Measurements from ENCODE around the gene DIAPH3.

The DIAPH3 gene

GRCh38 chr13:59633290-59633689, 530.4 kb downstream of the DIAPH3 start:
- DNase-seq (ENCODE audit: low spot score): no peak
- TF ChIP-seq CTCF (conservative IDR thresholded peaks at IDR 0.05; ENCODE audit: low read depth): no peak
- H3K27ac ChIP-seq: no peak overlapping the region
- CTCF ChIA-PET: no interaction called here
- POLR2A ChIA-PET (ENCODE audit: low non-redundant PET): no interaction called here

GRCh38 chr13:59631271-59631670, 532.5 kb downstream of the DIAPH3 start:
- TF ChIP-seq CTCF (conservative IDR thresholded peaks at IDR 0.05; ENCODE audit: low read depth): no peak
- POLR2A ChIA-PET (ENCODE audit: low non-redundant PET): interaction anchor here (0.6 kb wide), 2 partner anchors 124 to 695 kb away, joined by 3 to 5 read pairs; no protein-coding TSS in a partner anchor
- CTCF ChIA-PET: no interaction called here
- H3K27ac ChIP-seq: no peak overlapping the region
- no peak for DNase-seq (ENCODE audit: low spot score)

- no peak for TF ChIP-seq CTCF (conservative IDR thresholded peaks at IDR 0.05; ENCODE audit: low read depth)
- ChIA-PET CTCF (no interaction called here), POLR2A (ENCODE audit: low non-redundant PET) (no interaction called here)
- no peak overlapping the region for H3K27ac ChIP-seq
- DNase-seq (ENCODE audit: low spot score): no peak
Measured at GRCh38 chr13:59625111-59625510, 538.6 kb downstream of the DIAPH3 start.

- TF ChIP-seq CTCF (conservative IDR thresholded peaks at IDR 0.05; ENCODE audit: low read depth): no peak
- POLR2A ChIA-PET (ENCODE audit: low non-redundant PET): no interaction called here
- no peak for DNase-seq (ENCODE audit: low spot score)
- CTCF ChIA-PET: interaction anchor here (0.7 kb wide), 1 partner anchor 140 kb away, joined by 3 read pairs; no protein-coding TSS in a partner anchor
- H3K27ac ChIP-seq: no peak overlapping the region
Measured at GRCh38 chr13:59623206-59623915, 540.4 kb downstream of the DIAPH3 start.

GRCh38 chr13:59621773-59622172, 542.0 kb downstream of the DIAPH3 start:
- ChIA-PET CTCF (no interaction called here), POLR2A (ENCODE audit: low non-redundant PET) (no interaction called here)
- H3K27ac ChIP-seq: no peak overlapping the region
- no peak for DNase-seq (ENCODE audit: low spot score)
- no peak for TF ChIP-seq CTCF (conservative IDR thresholded peaks at IDR 0.05; ENCODE audit: low read depth)

All from RWPE1 (cell line).